Measurements from ENCODE around the gene C2CD2.

Gene C2CD2

GRCh38 chr21:41973427-41973831, 19.6 kb upstream of the C2CD2 start:
- no peak overlapping the region for H3K27ac ChIP-seq (ENCODE audit: low read depth, low read length)
- H4K20me1 ChIP-seq (ENCODE audit: control insufficient read depth, insufficient read depth, low read depth, low read length): no peaks in the 10 kb centered on the region
- H3F3A ChIP-seq (ENCODE audit: control insufficient read depth, insufficient read depth): no peaks in the 10 kb centered on the region
- no peak overlapping the region; the same call in 1 of the 2 replicates for H3K4me2 ChIP-seq (ENCODE audit: low read length)
- no peaks in the 10 kb centered on the region for H3K9me2 ChIP-seq (replicated peaks; ENCODE audit: control insufficient read depth, low read length)
- no peaks in the 10 kb centered on the region for H3K79me2 ChIP-seq (ENCODE audit: control insufficient read depth, low read length)
- no peaks in the 10 kb centered on the region for H3K9me3 ChIP-seq (ENCODE audit: control insufficient read depth, insufficient read depth, low read length)
- TF ChIP-seq EZH2phosphoT487 (IDR thresholded peaks at IDR 0.05; ENCODE audit: borderline replicate concordance, low read length) (no peak), CTCF (IDR thresholded peaks at IDR 0.05; ENCODE audit: low read depth, low read length, poor library complexity, severe bottlenecking) (no peak)
- H3K27me3 ChIP-seq (ENCODE audit: control insufficient read depth, low read length): no peaks in the 10 kb centered on the region
- H3K36me3 ChIP-seq (ENCODE audit: control insufficient read depth, low read length): no peaks in the 10 kb centered on the region
- peaks cover 23% of the 10 kb centered on the region for H3K4me1 ChIP-seq (ENCODE audit: control insufficient read depth, low read length)
- H3K4me3 ChIP-seq (ENCODE audit: low read length): no peak overlapping the region

GRCh38 chr21:41972511-41973205, 18.8 kb upstream of the C2CD2 start:
- H3K36me3 ChIP-seq (ENCODE audit: control insufficient read depth, low read length): no peaks in the 10 kb centered on the region
- no peak overlapping the region for H3K4me3 ChIP-seq (ENCODE audit: low read length)
- H3K27ac ChIP-seq (ENCODE audit: low read depth, low read length): no peak overlapping the region
- no peaks in the 10 kb centered on the region for H3K27me3 ChIP-seq (ENCODE audit: control insufficient read depth, low read length)
- no peaks in the 10 kb centered on the region for H3K9me2 ChIP-seq (replicated peaks; ENCODE audit: control insufficient read depth, low read length)
- peaks cover 24% of the 10 kb centered on the region for H3K4me1 ChIP-seq (ENCODE audit: control insufficient read depth, low read length)
- H3K4me2 ChIP-seq (ENCODE audit: low read length): no peak overlapping the region
- no peaks in the 10 kb centered on the region for H3F3A ChIP-seq (ENCODE audit: control insufficient read depth, insufficient read depth)
- TF ChIP-seq CTCF (IDR thresholded peaks at IDR 0.05; ENCODE audit: low read depth, low read length, poor library complexity, severe bottlenecking): no peak
- no peak for TF ChIP-seq EZH2phosphoT487 (IDR thresholded peaks at IDR 0.05; ENCODE audit: borderline replicate concordance, low read length)
- H4K20me1 ChIP-seq (ENCODE audit: control insufficient read depth, insufficient read depth, low read depth, low read length): no peaks in the 10 kb centered on the region
- no peaks in the 10 kb centered on the region for H3K9me3 ChIP-seq (ENCODE audit: control insufficient read depth, insufficient read depth, low read length)
- H3K79me2 ChIP-seq (ENCODE audit: control insufficient read depth, low read length): no peaks in the 10 kb centered on the region

- TF ChIP-seq CTCF (IDR thresholded peaks at IDR 0.05; ENCODE audit: low read depth, low read length, poor library complexity, severe bottlenecking): no peak
- no peak for TF ChIP-seq EZH2phosphoT487 (IDR thresholded peaks at IDR 0.05; ENCODE audit: borderline replicate concordance, low read length)
- peaks cover 24% of the 10 kb centered on the region for H3K4me1 ChIP-seq (ENCODE audit: control insufficient read depth, low read length)
- H3K4me2 ChIP-seq (ENCODE audit: low read length): no peak overlapping the region
- no peaks in the 10 kb centered on the region for H3K79me2 ChIP-seq (ENCODE audit: control insufficient read depth, low read length)
- H4K20me1 ChIP-seq (ENCODE audit: control insufficient read depth, insufficient read depth, low read depth, low read length): no peaks in the 10 kb centered on the region
- no peaks in the 10 kb centered on the region for H3K9me2 ChIP-seq (replicated peaks; ENCODE audit: control insufficient read depth, low read length)
- no peaks in the 10 kb centered on the region for H3K36me3 ChIP-seq (ENCODE audit: control insufficient read depth, low read length)
- H3K27ac ChIP-seq (ENCODE audit: low read depth, low read length): no peak overlapping the region
- no peaks in the 10 kb centered on the region for H3F3A ChIP-seq (ENCODE audit: control insufficient read depth, insufficient read depth)
- H3K9me3 ChIP-seq (ENCODE audit: control insufficient read depth, insufficient read depth, low read length): no peaks in the 10 kb centered on the region
- no peak overlapping the region for H3K4me3 ChIP-seq (ENCODE audit: low read length)
- no peaks in the 10 kb centered on the region for H3K27me3 ChIP-seq (ENCODE audit: control insufficient read depth, low read length)
These were observed 18.1 kb upstream of the C2CD2 start for GRCh38 chr21:41971891-41972290.
